ENCODE results near the gene PSAP.

The PSAP gene

DNA sequence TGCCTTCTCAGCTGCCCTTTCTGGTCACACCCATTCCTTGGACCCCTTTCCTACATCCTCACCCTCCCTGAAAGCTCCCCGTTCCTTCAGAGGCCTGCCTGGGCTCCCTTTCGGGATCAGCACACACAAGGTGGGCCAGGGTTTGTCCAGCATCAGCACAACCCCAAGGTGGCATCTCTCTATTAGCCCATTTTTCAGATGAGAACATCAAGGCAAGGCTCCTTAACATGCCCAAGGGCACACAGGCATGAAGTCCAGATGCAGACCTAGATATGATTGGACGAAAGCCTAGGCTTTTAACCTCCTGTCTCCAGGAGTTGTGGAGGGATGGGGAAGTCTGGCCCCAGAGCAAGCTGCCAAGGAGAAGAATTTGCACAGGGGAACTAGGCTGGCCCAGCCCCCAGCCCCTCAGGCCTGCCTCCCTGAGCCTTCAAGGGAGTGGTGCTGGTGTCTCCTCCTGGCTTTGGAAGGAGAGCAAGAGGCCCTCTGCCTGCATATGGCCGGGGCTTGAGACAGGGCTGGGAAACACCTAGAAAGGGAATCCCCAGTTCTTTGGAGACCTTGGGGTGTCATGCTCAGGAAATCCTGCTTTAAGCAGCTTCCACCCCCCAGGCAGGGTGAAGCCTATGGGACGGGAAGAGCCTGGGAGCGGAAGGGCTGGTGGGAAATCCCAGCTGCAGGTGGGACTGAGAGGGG lies 68.7 kb downstream of the PSAP start:
- DNase-seq: no peak

- no peak for DNase-seq
These were observed 70.3 kb downstream of the PSAP start for GRCh38 chr10:71780719-71781118.

- DNase-seq: no peak
These were observed 70.9 kb downstream of the PSAP start for GRCh38 chr10:71780156-71780555.

DNA sequence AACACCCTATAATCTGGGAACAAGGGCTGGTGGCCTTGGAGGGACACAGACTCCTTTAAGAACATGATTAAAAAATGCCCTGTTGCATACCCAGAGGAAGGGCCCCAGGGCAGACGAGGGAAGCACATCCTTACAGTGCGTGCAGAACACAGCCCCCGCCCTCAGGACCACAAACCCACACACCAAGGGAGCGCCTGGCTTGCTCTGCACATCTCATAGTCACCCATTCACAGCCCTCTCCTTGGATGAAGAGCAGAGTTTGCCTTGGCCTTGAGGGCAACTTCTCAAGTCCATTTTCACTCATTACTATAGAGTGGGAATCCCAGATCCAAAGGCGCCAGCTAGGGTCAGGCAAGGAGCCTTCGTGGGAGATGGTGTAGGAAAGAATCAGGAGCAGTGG lies 71.4 kb downstream of the PSAP start:
- DNase-seq: no peak

DNA sequence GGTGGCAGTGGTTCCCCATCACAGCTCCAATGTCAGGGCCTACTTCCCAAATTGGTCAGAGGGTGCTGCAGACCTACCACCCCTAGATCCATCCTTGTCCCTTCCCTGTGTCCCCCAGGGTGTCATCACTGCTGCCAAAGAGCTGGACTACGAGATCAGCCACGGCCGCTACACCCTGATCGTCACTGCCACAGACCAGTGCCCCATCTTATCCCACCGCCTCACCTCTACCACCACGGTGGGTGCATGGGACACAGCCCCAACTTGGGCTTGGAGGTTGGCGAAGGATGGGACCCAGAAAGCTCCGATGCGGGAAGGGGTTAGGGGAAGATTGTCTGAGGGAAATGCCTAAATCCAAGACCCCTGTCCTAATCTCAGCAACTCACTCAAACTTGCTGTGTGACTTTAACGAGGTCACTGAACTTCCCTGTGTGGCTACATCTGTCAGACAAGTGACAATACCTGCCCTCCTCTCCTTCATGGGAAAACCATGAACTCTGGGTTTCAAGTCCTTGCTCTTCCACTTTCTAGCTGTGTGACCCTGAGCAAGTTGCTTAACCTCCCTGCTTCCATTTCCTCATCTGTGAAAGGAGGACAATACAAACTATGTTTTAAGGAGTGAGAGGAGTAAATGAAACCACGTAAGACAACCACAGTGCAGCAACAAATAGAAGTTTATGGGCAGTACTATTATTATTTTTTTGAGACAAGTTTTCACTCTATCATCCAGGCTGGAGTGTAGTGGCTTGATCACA lies 72.8 kb downstream of the PSAP start:
- no peak for DNase-seq

DNA sequence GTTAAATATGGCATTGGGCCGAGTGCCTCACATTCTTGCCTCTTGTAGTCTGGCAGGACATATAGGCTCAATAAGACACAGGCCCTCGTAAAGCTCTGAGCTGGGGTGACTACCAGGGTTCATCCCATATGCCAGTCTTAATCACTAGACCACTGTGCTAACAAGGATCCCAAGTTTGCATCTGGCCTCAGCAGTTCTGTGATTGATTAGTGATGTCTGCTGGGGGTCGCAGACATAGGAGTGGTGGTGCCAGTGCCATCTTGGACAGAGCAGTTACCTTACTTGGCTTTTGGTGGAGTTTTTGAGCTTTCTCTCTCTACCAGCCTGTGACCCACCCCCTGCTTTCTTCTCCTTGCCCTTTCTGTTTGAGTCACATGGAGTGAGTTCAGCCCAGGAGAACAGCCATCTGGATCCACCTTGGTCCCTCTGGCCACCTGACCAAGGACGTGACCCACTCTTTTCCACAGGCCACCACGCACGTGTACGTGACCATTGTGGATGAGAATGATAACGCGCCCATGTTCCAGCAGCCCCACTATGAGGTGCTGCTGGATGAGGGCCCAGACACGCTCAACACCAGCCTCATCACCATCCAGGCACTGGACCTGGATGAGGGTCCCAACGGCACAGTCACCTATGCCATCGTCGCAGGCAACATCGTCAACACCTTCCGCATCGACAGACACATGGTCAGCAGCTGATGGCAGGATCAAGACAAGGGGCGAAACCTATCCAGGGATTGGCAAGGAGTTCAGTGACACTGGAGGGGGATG lies 73.7 kb downstream of the PSAP start:
- DNase-seq: no peak

- no peak for DNase-seq
These were observed 74.5 kb downstream of the PSAP start for GRCh38 chr10:71776481-71776925.

DNA sequence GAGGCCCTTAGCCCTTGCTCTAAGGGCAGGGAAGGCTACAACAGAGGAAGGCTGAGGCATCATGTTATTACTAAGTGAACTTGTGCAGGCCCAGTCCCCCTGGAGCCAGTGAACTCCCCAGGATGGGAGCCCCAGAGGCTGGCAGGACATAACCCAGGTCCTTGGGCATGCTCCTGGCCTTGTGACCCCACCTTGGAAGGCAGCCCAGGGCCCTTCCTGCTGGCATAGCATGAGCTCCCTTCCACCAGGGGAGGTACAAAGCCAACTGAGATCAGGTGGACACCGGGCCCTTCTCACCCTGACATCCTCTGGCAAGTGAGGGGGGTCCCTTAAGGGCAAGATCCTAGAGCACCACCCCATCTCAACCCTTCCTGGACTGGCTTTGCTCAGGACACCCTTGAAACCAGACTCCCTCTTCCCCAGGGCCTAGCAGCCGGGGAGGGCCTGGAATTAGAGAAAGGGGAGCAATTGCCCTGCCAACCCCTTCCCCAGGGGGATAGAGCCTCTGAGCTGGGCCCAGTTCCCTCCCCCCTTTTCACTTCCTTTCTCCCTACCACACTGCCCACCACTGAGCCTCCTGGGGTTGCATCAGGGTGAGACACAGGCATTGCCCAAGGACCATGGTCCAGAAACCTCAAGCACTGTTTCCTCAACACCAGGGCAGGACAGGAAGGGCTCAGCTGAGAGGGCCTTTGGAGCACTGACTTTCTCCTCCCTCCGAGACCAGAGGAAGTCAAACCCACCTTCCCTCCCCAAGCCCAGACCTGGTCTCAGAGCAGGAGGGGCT lies 75.9 kb downstream of the PSAP start:
- DNase-seq: no peak

DNA sequence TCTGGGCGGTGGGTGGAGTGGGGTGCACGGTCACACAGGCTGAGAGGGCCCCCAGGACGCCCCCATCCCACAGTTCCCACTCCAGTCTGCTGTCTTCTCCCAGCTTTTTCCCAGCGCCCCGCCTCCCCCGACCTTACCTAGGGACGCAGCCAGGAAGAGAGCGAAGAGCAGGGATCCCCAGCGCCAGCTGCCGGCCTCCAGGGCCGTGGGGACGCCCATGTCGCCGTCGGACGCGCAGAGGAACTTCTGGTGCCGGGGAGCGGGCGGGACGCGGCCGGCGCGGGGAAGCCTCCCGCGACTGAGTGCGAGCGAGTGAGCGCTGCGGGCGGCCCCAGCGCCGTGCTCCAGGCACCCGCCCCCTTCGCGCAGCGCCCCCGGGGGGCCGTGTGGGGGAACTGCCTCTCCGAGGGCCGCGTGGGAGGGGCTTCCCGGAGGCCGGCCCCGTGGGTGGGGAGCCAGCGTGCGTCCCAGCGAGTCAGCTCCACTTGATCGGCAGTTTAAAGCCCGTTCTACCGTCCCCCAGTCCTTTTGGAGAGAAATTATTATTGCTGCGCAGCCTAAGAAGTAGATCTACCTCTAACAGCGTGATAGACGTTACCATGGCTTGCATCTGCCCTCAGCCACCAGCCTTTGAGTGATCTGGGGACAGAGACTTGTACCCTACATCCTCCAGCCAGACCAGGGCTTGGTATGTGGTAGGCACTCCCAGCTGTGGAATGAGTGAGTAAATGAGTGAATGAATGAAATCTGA lies 77.7 kb downstream of the PSAP start, which contains the start of gene VSIR:
Gene VSIR, minus strand, starts transcription at position 300 of the 751 bp plus-strand sequence. Its CDS starts 81 bp downstream, at position 219.
- DNase-seq: peak; percentile 95

- DNase-seq: no peak
These were observed 78.2 kb downstream of the PSAP start for GRCh38 chr10:71772832-71773220.

DNA sequence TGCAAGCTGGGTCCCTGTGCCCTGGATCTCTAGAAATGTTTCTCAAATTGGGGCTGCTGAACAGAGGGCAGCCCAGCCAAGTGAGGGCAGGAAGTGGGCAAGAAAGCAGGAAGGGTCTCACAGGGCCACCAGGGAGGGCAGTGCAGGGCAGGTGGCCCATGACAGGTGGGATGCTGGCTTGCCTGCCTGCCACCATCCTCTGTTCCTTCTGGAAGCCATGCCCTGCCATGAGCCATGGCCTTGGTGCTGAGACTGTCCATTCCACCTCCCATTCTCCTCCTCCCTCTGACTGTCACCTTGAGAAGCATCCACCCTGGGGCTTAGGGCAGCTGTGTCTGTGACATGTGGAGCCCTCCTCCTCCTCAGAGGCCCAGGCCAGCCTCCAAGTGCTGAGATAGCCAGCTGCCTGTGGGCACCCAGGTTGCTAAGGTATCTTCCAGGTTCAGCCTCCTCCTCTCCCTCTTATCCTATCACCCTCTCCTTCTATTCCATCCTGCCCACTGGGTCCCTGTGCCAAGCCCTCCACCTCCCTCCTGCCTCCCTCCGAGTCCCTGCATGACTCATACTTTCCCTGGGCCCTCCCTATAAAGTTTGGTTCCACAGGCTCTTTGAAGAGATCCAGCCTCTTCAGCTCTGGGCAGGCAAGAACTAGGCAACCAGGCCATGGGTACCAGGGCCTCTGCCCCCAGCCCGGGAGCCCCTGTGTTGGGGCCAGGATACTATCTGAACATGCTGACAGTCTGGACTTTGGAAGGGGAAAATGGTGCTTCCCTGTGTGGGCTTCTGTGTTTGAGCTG lies 79.0 kb downstream of the PSAP start:
- peak; percentile 70 for DNase-seq

GRCh38 chr10:71771204-71771603 lies 79.8 kb downstream of the PSAP start:
- DNase-seq: no peak

GRCh38 chr10:71770789-71771188 lies 80.3 kb downstream of the PSAP start:
- DNase-seq: no peak

- DNase-seq: no peak
These were observed 80.8 kb downstream of the PSAP start for GRCh38 chr10:71770255-71770654.

- no peak for DNase-seq
These were observed 81.7 kb downstream of the PSAP start for GRCh38 chr10:71769279-71769823.

DNA sequence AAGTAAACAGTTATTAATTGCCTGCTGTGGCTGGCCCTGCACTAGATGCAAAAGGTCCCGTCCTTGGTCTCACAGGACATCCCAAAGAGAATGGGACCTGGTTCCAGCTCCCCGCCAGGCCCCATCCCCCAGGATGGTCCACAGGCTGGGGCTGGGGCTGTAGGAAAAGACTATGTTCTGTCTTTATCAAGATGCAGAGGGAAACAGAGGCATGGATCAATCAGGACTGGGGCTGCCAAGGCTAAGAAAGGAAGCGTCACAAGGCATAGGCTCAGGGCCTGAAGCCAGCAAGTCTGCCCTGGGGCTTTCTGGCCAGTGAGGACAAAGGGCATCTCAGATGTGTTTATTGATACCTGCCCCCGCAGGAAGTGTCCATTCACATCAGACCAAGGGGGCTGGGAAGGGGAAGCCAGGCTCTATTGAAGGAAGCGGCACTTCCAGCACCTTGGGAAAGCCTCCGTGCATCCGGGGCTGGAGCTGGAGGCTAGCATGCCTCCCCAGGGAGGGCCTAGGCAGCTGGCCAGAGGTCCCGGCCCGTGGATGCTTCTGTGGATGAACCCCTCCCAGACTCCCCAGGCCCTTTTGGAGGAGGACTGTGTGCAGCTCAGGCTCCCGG lies 83.5 kb downstream of the PSAP start:
- no peak for DNase-seq

DNA sequence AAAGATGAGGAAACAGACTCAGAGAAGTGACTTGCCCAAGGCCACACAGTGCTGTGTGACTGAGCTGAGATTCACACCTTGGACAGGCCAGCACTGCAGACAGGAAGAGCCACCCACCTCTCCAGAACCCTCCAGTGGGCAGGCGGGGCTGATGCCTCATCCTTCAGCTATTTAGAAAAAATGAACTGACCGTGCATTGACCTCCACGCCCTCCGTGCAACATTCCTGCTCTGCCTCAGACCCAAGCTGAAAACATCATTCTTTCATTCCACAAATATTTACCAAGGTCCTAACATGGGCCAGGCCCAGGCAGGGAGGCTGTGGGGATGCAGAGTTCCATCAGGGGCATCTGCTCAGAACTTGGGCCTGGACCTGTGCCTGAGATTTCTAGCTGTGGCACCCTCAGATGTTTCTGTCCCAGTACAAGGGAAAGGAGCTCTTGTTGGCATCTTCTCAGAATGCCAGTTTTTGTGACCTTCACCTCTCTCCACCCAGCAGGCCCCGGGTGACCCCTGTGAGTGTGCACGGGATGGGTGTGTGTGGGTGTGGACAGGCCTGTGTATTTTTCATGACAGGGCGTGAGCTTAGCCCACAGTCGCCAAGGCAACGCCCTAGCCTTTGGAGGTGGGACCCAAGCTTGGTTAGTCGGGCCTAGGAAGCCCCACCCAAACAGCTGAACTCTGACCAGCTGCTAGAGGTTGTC lies 84.2 kb downstream of the PSAP start:
- no peak for DNase-seq

Measured in stimulated activated CD4-positive, alpha-beta T cell treated with anti-CD3 and anti-CD28 coated beads, Interleukin-15, amount 100 ng/mL, for 24 hours (primary cell).